B cell (primary cell): ENCODE results near the gene KIF26B. TPM values are rescaled to one million over a fixed set of nuclear protein-coding genes. Genes with fewer than 3 reads are reported as not detected.

Source experiments
- ATAC-seq: fragments of 200-7000 bp; cut with Tn5 transposase; one replicate; pipeline ENCODE4 v1.10.0; 2021; ENCODE audit warnings: low read depth, mild to moderate bottlenecking, moderate number of reproducible peaks, moderate library complexity
- CTCF ChIA-PET: fragments of 350-600 bp; sonication (Branson Sonifier 250); formaldehyde crosslinking; loops from one replicate; lab custom pipeline; 2021; ENCODE audit warnings: antibody characterized with exemption, inconsistent platforms; lab: Charles Lee
- POLR2A ChIA-PET: fragments of 350-600 bp; sonication (Branson Sonifier 250); formaldehyde crosslinking; loops from one replicate; lab custom pipeline; 2021; ENCODE audit warnings: antibody characterized with exemption; lab: Charles Lee
- DNase-seq: peaks from one replicate; pipeline ENCODE4 v3.0.0; 2013
- H2AFZ ChIP-seq: 2 replicates; pipeline ENCODE4 v1.6.1; 2012; ENCODE audit warnings: mild to moderate bottlenecking, low read depth, low read length; ENCODE audit not compliant: insufficient read depth, poor library complexity, severe bottlenecking
- H3K27ac ChIP-seq, 2 donors: 1 replicate in 1 of 2; 2 replicates in 1 of 2; pipeline ENCODE4 v1.5.1; 2012 to 2013; ENCODE audit warnings: low read length in 2 of 2, mild to moderate bottlenecking in 2 of 2, moderate library complexity in 1 of 2
- H3K27me3 ChIP-seq, 4 experiments: fragments of 200-600 bp in 1 of 4; sonication (generic) in 1 of 4; replicated peaks in 1 of 4; 1 replicate in 2 of 4; 2 replicates in 2 of 4; pipeline versions ENCODE4 v1.6.1 to v1.7.0; 2013 to 2016; ENCODE audit warnings: low read length in 3 of 4, mild to moderate bottlenecking in 2 of 4, mixed read lengths in 1 of 4, moderate library complexity in 1 of 4; ENCODE audit not compliant: insufficient read depth in 4 of 4, control insufficient read depth in 3 of 4; ENCODE audit errors: control extremely low read depth in 1 of 4
- H3K36me3 ChIP-seq, 2 experiments: replicated peaks in 1 of 2; 1 replicate in 1 of 2; 2 replicates in 1 of 2; pipeline versions ENCODE4 v1.6.1 to v1.7.1; 2013; ENCODE audit warnings: low read length in 1 of 2; ENCODE audit not compliant: insufficient read depth in 2 of 2, control insufficient read depth in 1 of 2; ENCODE audit errors: control extremely low read depth in 1 of 2, extremely low read depth in 1 of 2
- H3K4me1 ChIP-seq, 2 donors: fragments of 200-600 bp in 1 of 2; sonication (generic) in 1 of 2; 1 replicate in 1 of 2; 2 replicates in 1 of 2; pipeline versions ENCODE4 v1.5.1 to v1.6.1; 2013 to 2017; ENCODE audit warnings: low read length in 2 of 2; ENCODE audit not compliant: control insufficient read depth in 2 of 2, insufficient read depth in 2 of 2
- H3K4me2 ChIP-seq: replicated peaks from 2 replicates; pipeline ENCODE3; 2012; ENCODE audit warnings: mild to moderate bottlenecking, low read depth, low read length; ENCODE audit not compliant: poor library complexity, severe bottlenecking
- H3K4me3 ChIP-seq, 5 experiments: fragments of 200-600 bp in 1 of 5; sonication (generic) in 1 of 5; 1 replicate in 3 of 5; 2 replicates in 2 of 5; pipeline versions ENCODE4 v1.5.1 to v1.7.0; 2011 to 2016; ENCODE audit warnings: low read length in 4 of 5, mild to moderate bottlenecking in 4 of 5, low read depth in 2 of 5, control low read depth in 1 of 5, moderate library complexity in 1 of 5; ENCODE audit not compliant: insufficient read depth in 1 of 5; ENCODE audit errors: control extremely low read depth in 1 of 5, extremely low read depth in 1 of 5
- H3K79me2 ChIP-seq: fragments of 200-600 bp; sonication (generic); one replicate; pipeline ENCODE4 v1.6.0; 2016; ENCODE audit warnings: low read length; ENCODE audit not compliant: control insufficient read depth, insufficient read depth
- H3K9ac ChIP-seq: fragments of 200-600 bp; sonication (generic); 2 replicates; pipeline ENCODE4 v1.6.1; 2017; ENCODE audit warnings: mild to moderate bottlenecking, low read length, moderate library complexity
- H3K9me3 ChIP-seq, 3 donors: one replicate each; pipeline versions ENCODE4 v1.6.1 to v1.7.1; 2013; ENCODE audit warnings: low read length in 2 of 3; ENCODE audit not compliant: control insufficient read depth in 2 of 3, insufficient read depth in 1 of 3; ENCODE audit errors: control extremely low read depth in 1 of 3
- H4K20me1 ChIP-seq: 2 replicates; pipeline ENCODE4 v1.6.0; 2012; ENCODE audit warnings: mild to moderate bottlenecking, low read length; ENCODE audit not compliant: insufficient read depth, control insufficient read depth, poor library complexity, severe bottlenecking
- H3K27ac Mint-ChIP-seq: one replicate; pipeline ENCODE4 v1.8.0; 2021; ENCODE audit warnings: mixed read lengths
- H3K27me3 Mint-ChIP-seq: one replicate; pipeline ENCODE4 v1.8.0; 2021; ENCODE audit warnings: mixed read lengths
- H3K4me1 Mint-ChIP-seq: one replicate; pipeline ENCODE4 v1.8.0; 2021; ENCODE audit warnings: mixed read lengths
- H3K4me3 Mint-ChIP-seq: one replicate; pipeline ENCODE4 v1.8.0; 2021; ENCODE audit warnings: mixed read lengths
- H3K9me3 Mint-ChIP-seq: one replicate; pipeline ENCODE4 v1.8.0; 2022; ENCODE audit warnings: mixed read lengths; ENCODE audit not compliant: insufficient read depth
- EZH2 ChIP-seq: IDR thresholded peaks from 2 replicates; pipeline ENCODE4 v1.6.1; 2012; ENCODE audit warnings: borderline replicate concordance, low read depth, mild to moderate bottlenecking, moderate library complexity, low read length; ENCODE audit not compliant: insufficient read depth, poor library complexity, severe bottlenecking
- WGBS: methylation state at CpG from one replicate; pipeline ENCODE4 v1.1.5; 2013; ENCODE audit warnings: missing lambda C conversion rate; ENCODE audit not compliant: insufficient coverage; 5-methylcytosine and 5-hydroxymethylcytosine counted together
- intact Hi-C: fragments of 100-400 bp; cut with micrococcal nuclease; formaldehyde crosslinking; loops from one replicate; pipeline ENCODE4 v1.10.0; 2022
- polyA plus RNA-seq: library from polyadenylated mRNA; depleted of rRNA; stranded (reverse); fragments of >200 nt; gene quantifications from 2 replicates; pipeline ENCODE4 v1.2.3, GENCODE V29; 2012
- total RNA-seq, 2 donors: library from RNA; stranded (reverse); fragments of 120-200 nt in 1 of 2; gene quantifications; 1 replicate in 1 of 2; 2 replicates in 1 of 2; pipeline versions ENCODE4 v1.2.3 to v1.2.4, GENCODE V29; 2013 to 2022
- TF ChIP-seq, protein P1 (sequence below): fragments of 200-600 bp; IDR thresholded peaks from one replicate; pipeline ENCODE4 v1.8.0; 2022; ENCODE audit warnings: antibody characterized with exemption, mild to moderate bottlenecking

Gene KIF26B
- total and polyA plus RNA-seq, 2 donors (not counting 1 experiment from before 2014, with no cell fraction given): 0.62 TPM; not detected in 1

DNA sequence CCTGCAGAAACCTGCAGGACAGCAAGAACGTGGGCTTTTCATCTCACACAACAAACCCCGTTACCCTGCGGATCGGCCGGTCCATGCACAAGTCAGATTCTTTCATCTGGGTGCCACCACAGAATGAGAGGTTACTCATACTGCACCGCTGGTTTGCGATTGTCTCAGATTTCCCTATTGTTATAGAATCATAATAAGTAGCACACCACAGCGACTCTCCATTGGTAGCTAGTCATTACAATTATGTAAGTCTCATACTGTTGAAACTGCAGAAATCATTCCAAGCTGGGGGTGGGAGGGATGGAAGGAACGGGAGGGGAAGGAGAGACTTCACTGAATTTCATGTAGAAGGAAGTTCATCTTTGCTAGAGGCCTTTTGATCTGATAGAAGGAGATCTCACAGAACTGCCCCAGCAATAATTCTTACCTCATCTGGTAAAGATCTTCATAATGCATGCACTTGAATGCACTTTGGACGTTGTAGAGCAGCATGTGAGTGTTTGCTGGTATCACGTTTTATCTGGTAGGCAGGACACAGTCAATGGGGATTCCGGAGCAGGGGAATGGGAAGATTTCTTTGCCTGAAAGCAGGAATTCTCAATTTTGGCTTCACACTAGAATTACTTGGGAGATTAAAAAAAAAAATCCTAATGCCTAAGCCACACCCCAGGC is 221.1 kb downstream of the KIF26B start:
- Histone ChIP-seq H2AFZ (no peak overlapping the region), H3K9ac (no peak overlapping the region), H3K9me3 (no peaks in the 10 kb centered on the region), H4K20me1 (no peaks in the 10 kb centered on the region), H3K4me3 (no peak overlapping the region), H3K27ac (no peak overlapping the region), H3K36me3 (no peaks in the 10 kb centered on the region), H3K79me2 (no peaks in the 10 kb centered on the region), H3K4me2 (no peak overlapping the region), H3K4me1 (no peaks in the 10 kb centered on the region), H3K27me3 (no peaks in the 10 kb centered on the region)
- 92% methylated on average over 9 of the region's 12 CpGs for WGBS
- ATAC-seq (no peak), DNase-seq (no peak)
- no peak overlapping the region for H3K4me3 Mint-ChIP-seq
- POLR2A ChIA-PET: no interaction called here
- no peak overlapping the region for H3K27ac Mint-ChIP-seq
- CTCF ChIA-PET: no interaction called here
- intact Hi-C loops: no loop called here
- peaks cover 9% of the 10 kb centered on the region for H3K27me3 Mint-ChIP-seq
- no peaks in the 10 kb centered on the region for H3K4me1 Mint-ChIP-seq
- H3K9me3 Mint-ChIP-seq: no peaks in the 10 kb centered on the region
- TF ChIP-seq EZH2: no peak
- TF ChIP-seq, protein P1, sequence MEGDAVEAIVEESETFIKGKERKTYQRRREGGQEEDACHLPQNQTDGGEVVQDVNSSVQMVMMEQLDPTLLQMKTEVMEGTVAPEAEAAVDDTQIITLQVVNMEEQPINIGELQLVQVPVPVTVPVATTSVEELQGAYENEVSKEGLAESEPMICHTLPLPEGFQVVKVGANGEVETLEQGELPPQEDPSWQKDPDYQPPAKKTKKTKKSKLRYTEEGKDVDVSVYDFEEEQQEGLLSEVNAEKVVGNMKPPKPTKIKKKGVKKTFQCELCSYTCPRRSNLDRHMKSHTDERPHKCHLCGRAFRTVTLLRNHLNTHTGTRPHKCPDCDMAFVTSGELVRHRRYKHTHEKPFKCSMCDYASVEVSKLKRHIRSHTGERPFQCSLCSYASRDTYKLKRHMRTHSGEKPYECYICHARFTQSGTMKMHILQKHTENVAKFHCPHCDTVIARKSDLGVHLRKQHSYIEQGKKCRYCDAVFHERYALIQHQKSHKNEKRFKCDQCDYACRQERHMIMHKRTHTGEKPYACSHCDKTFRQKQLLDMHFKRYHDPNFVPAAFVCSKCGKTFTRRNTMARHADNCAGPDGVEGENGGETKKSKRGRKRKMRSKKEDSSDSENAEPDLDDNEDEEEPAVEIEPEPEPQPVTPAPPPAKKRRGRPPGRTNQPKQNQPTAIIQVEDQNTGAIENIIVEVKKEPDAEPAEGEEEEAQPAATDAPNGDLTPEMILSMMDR: no peak

DNA sequence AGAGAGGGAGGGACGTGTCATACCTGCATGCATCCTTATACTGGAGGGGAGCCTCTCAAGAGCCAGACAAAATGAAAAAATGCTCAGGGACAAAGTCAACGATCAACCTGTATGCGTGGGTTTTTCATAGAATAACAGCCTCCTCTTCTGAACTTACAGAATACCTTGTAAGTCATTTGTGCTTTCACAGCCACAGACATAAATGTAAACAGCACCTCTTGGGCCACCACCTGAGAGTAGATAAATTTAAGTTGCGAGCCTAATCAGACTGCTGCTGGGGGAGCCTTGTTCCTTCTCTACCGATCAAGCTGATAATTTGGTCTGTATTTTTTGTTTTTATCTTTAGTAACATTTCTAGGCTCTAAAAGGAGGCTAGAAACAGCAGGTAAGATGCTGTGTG is 223.1 kb downstream of the KIF26B start:
- H3K9ac ChIP-seq: no peak overlapping the region
- intact Hi-C loops: no loop called here
- H2AFZ ChIP-seq: no peak overlapping the region
- no peaks in the 10 kb centered on the region for H3K9me3 ChIP-seq
- H3K27ac ChIP-seq: no peak overlapping the region
- no peaks in the 10 kb centered on the region for H3K27me3 ChIP-seq
- no peaks in the 10 kb centered on the region for H4K20me1 ChIP-seq
- Mint-ChIP-seq H3K27me3 (peaks cover 9% of the 10 kb centered on the region), H3K27ac (no peak overlapping the region), H3K4me1 (no peaks in the 10 kb centered on the region), H3K9me3 (no peaks in the 10 kb centered on the region), H3K4me3 (no peak overlapping the region)
- 92% methylated on average over 3 of the region's 5 CpGs for WGBS
- no peaks in the 10 kb centered on the region for H3K79me2 ChIP-seq
- H3K4me3 ChIP-seq: no peak overlapping the region
- H3K4me2 ChIP-seq: no peak overlapping the region
- ATAC-seq (no peak), DNase-seq (no peak)
- H3K36me3 ChIP-seq: no peaks in the 10 kb centered on the region
- H3K4me1 ChIP-seq: no peaks in the 10 kb centered on the region
- CTCF ChIA-PET: no interaction called here
- TF ChIP-seq, protein P1: no peak
- no peak for TF ChIP-seq EZH2
- POLR2A ChIA-PET: no interaction called here
